Fibroblast of skin of scalp (primary cell): ENCODE results near the gene CRYBG2.
"Not testable (repeated sequence)": the region's sequence is repeated elsewhere in the genome, so short reads cannot be mapped to it uniquely, and the experiment has no call there.

Source experiments
- DNase-seq: peaks from one replicate; pipeline ENCODE4 v3.0.0-alpha.2; 2013

CRYBG2 gene

DNA sequence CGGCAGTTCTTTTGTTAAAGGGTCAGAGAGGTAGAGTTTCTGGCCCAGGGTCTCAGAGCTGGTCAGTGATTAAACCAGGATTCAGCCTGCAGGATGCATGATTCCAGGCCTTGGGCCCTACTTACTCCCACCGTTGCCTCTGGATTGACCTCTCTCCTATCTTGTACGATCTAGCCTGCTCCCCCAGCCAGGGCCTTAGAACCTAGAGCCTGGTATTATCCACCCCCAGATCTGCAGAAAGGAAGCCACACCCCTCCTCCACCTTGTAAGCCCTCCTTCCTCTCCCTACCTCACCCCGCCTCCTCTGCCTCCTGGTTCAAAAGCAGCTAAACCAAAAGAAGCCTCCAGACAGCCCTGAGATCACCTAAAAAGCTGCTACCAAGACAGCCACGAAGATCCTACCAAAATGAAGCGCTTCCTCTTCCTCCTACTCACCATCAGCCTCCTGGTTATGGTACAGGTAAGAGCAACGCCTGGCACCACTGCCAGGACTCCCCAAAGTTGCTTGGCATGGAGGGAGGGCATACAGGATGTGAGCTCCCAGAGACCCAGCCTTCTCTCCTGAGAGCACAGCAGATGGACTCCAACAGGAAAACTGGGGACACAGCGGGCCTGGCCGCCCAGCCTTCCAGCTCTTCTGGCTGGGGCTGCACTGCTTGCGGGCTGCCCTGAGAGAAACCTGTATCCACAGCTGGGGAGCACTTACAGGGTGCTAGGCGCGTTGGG lies 36.2 kb downstream of the CRYBG2 start, which contains the start of gene CD52:
CD52 (plus strand) TSS at position 347 of the 726 bp plus-strand sequence; CDS start at position 407, 60 bp downstream.
- DNase-seq = no peak

DNA sequence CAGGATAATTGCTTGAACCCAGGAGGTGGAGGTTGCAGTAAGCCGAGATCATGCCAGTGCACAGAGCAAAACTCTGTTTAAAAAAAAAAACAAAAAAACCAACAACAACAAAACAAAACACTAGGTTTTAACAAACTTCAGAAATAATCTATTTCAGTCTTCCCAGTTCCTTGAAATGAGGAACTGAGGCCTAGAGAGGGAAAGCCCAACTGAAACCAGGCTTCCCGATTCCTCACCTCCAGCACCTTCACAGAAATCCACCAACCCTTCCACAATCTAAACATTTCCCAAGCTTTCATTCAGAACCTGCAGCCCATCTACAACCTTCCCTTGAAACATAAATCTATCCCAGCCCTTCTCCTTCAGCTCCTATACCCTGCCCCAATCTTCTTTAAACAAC lies 36.8 kb downstream of the CRYBG2 start:
- DNase-seq = no peak

DNA sequence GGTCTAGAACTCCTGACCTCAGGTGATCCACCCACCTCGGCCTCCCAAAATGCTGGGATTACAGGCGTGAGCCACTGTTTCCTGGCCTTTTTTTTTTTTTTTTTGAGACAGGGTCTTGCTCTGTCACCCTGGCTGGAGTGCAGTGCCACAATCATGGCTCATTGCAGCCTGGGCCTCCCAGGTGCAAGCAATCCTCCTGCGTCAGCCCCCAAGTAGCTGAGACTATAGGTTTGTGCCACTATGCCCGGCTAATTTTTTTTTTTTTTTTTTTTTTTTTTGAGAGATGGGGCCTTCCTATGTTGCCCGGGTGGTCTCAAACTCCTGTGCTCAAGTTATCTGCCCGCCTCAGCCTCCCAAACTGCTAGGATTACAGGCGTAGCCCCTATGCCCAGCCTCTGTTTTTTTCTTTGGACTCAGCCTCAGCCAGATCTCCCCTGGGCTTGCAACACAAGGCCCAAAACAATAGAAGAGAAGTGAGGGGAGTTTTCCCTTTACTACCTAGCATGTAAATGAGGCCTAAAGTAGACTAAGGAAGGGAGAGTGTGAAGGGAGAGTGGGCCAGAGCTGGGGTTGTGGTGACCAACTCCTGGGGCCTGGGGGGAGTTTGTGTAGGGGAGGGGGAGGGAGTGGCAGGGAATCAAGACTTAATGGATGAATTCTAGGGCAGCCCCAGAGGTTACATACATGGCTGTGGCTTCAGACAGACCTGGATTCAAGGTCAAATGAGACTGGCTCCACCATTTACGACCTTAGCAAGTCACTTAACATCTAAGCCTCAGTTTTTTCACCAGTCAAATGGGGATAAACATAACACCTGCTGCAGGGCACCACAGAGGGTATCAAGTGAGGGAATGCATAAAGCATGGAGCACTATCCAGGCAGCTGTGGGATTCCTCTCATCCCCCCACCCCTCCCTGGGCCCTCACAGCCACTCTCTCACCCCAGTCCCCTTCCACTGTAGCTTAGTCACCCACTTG lies 37.8 kb downstream of the CRYBG2 start:
- DNase-seq = no peak

DNA sequence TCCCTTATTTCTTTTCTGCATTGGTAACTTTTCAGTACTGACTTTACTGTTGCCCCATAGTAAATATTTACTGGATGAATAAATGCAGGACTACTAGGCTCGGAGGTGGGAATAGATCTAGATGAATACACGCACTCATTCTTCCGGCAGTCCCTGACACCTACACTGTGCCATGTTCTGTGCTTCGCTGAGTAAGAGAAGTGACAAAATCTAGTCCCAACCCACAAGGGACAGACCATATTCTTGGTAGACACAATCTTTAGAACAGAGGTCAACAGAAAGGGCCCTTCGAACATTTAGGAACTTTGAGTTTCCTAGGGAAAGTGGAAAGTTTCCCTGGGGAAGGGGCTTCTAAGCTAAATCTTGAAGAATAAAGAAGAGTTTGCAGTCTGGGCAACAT lies 39.4 kb downstream of the CRYBG2 start:
- no peak for DNase-seq

DNA sequence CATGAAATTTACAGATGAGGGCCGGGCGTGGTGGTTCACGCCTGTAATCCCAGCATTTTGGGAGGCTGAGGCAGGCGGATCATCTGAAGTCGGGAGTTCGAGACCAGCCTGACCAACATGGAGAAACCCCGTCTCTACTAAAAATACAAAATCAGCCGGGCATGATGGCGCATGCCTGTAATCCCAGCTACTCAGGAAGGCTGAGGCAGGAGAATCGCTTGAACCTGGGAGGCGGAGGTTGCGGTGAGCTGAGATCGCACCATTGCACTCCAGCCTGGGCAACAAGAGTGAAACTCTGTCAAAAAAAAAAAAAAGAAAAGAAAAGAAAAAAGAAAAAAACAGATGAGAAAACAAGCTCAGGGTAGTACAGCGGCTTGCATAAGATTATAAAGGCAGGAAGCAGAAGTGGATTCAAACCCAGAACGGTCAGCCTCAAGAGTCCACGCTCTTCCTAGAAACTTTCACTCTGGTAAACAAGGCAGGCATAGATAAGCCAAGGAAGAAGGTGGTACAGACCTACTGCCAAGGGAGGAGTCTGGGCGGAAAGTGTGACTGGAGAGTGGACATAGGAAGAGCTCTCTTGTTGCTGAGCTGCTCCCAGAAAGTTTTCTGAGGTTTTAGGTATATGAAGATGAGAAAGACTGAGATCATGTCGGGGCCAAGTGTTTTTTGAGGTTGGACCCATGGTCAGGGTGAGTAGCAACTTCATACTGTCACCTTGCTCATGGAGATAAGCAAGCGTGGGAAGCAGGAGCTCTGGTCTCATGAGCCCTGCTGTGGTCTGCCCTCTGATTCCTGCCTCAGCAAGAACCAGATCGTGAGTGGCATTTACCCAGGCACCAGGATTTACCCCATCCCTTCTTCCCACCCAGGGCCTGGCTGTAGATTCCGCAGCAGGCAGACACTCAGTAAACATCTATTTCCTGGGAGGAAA lies 45.7 kb downstream of the CRYBG2 start:
- not testable (repeated sequence) for DNase-seq

DNA sequence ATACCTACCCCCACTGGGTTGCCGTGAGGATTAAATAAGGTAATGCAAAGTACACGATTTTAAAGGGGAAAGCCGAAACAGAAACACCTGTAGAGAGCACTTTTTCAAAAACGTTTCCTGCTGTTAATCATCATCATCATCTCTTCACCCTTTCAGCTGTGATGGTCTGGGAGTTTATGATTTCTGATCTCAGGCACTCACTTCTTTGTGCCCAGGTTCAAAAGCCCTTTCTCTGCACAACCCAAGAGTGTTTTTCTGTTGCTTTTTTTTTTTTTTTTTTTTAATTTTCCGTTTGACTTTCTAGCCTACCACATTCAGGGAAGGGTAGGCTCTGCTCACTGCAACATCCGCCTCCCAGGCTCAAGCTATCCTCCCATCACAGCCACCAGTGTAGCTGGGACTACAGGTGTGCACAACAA lies 46.6 kb downstream of the CRYBG2 start:
- DNase-seq = no peak

DNA sequence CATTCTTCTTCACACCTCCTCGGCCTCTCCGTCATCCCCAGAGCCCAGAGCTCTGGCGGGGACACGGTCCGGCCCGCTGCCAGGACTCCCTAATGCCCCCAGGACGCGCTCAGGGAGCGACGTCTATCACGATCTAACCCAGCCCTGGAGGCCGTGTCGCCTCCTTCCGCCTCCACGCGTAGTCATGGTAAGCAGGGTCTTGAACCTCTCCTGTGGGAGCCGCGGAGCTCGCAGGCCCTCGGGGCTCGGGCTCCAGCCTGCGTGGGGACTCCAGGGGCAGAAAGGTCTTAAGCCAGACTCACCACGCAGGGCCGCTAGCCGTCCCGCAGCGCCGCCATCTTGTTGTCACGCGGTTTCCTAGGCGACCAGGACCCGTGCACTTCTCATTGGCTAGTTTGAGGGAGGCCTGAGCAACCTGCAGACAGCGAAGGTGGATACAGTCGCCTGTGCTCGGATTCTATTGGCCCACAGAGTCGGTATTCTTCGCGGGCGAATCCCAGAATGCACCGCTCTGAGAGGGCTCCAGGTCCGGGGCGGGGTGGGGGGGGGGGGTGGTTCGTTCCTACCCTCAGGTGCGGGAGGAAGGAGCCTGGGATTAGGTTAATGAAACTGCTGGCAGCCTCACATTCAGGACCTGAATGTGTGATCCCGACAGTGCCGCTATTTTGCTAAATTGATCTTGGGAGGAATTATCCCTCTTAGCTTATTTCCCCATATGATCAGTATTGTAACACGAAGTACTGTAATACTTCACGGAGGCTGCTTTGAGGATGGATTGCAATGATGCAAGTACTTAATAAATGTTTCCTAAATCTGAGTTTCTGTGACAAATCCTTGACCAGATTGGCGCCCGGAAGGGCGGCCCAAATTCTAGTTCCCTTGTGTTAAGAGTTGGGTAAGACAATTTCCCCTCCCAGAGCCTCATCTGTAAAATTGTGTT lies 47.4 kb downstream of the CRYBG2 start, which contains the start of gene UBXN11:
UBXN11 (minus strand) TSS at position 347 of the 940 bp plus-strand sequence. CDS start 3,753 bp downstream, outside the sequence.
- DNase-seq = peak; percentile 89

DNA sequence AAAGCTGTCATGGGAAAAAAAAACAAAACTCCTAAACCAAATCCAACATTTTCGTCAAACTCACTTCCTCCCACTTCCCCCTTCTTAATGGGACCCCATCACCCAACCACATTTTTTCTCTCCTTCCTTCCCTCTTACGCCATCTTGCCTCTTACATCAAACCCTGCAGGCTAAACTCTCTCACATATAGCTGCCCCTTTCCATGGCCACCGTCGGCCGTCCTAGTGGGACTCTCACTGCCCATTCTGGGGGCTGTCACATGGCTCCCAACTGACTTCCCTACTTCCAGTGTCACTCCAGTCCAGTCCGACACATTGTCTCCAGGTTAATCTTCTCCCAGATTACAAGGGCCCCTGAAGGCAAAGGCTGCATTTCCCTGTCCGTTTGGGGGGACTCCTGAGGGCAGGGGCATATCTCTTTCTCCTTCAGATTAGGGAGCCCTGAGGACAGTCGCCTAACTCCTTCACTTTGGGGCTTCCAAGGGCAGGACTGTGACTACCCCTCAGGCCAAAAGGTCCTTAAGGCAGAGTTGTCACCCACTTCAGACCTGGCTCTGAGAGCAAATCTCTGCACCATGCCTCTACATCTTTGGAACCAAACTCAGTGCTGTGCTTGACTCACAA lies 48.2 kb downstream of the CRYBG2 start:
- no peak for DNase-seq

DNA sequence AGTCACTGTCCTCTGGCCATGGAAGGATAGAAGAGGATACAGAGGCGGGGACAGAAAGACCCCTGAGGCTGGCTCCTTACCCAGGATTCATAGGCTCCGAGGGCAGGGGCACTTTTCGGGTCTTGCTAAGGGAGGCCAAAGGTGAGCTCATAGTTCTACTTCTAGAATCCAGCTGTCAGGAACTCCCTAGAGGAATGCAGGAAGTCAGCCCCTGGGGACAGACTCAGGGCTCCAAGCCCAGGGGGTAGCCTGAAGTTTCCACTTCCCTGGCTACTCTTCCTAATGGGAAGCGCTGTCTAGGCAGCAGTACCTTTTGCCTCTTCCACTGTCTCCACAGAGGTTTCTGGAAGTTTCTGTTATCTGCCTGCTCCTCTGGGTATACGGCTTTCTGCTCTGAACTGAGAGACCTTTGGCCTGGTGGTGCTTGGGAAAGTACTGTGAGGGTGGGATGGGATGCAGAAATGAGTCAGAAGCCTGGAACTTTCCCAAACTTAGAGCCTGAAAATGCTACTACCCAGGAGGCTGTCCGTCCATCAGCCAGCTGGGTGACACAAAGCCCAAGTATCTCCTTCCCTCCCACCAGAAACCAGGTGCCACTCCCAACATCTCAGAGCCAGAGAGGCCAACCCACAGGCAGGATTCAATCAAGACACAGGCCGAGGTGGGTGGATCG lies 51.1 kb downstream of the CRYBG2 start:
- DNase-seq = peak; percentile 77

DNA sequence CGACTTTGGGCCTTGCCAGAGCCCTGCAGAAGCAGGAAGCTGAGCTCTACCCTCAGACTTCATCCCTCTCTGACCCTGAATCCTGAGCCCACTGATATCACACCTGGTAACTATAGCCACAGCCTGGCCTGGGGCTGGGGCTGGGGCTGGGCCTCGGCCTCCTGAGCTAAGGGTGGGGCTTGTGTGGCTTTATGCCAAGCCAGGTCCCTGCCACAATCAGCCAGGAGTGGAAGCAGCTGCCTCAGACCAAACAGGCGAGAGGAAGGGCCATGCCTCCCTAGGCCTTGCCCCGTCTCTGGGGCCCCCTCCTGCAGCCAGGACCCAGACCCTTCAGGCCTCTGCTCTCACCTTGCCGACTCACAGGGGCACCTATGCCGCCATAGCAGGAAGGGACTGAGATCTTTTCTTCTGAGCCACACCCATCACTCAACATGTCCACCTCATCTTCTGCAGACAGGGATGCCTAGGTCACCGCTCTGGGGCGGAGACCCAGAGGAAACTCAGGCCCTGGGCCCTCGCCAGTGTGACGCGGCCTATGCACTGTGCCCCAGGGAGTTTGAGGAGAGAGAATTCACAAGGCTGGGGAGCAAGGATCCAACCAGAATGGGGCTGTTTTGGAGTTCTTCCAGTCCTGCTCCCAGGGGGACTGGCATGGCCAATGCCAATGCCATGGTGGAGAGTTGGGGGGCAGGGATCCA lies 53.2 kb downstream of the CRYBG2 start:
- no peak for DNase-seq

DNA sequence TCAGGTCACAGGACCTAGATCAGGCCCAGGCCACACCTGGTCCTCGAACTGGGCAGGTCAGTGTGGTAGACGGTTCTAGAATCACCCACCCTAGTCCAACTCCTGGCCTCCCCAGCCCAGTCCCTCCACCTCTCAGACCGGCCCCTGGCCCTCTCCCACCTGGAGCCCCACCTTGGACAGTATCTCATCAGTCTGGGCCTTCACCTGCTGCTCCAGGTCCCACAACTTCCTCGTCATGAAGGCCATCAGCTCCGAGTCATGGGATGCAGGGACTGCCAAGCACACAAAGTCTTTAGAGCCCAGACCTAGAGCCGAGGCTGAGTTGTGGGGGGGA lies 56.2 kb downstream of the CRYBG2 start:
- no peak for DNase-seq

DNA sequence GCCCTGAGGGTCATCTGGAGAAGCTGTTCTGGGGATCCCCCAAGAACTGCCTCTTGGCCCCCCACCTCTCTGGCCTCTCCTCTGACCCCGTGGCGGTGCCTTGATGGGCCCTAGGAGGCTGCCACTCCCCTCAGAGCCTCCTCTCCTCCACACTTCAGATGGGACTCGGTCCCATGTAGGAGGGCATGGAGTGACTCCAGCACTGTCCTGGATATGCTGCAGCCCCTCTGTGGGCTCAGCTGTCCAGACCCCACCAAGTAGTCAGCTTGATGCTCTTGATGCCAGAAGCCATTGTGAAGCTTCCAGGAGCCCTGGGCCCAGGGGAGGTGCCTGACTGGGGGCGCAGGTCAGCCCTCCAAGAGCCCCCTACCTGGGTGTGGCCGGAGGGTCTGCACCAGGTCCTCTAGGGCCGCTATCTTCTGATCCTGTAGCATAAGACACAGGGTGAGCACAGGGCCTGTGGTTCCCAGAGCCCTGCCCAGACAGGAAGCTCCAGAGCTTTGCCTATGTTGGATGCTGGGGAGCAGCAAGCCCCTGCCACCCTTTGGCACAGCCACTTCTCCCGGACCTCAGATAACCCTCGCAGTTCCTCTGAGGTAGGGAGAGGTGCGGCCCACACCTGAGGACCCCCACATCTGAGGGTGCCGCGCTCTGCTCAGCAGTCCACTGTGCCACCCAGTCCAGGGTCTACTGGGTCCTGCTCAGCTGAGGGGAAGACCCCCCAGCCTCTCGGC lies 56.7 kb downstream of the CRYBG2 start:
- DNase-seq = no peak

DNA sequence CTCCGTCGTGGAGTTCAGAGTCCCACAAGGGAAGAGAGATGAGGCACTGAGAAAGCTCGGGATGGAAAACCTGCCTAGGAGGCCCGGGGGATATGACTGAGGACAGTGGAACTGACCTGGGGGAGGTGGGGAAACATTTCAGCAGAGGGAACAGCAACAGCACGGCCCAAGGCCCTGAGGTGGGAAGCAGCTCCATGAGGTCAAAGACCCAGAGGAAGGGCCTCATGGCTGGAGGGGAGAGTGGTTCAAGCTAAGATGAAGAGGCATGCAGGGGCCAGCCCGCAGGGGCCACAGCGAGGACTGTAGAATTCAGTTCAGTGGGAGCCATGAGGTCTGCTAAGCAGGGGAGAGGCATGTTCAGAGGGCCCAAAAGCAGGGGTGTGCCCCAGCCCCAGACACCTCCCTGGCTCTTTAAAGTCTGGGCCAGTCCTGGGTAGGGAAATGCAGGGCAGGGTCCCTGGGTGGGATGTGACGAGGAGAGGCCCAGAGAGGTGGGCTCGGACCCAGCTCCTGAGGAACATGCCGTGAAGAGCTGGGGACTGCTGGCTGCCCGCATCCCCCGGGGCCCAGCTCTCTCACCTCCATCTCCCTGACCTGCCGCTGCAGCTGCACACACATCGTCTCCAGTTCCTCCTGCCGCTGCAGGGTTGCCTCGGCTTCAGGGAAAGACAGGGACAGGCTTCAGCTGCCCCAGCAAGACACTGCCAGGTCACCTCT lies 57.4 kb downstream of the CRYBG2 start:
- DNase-seq = no peak

DNA sequence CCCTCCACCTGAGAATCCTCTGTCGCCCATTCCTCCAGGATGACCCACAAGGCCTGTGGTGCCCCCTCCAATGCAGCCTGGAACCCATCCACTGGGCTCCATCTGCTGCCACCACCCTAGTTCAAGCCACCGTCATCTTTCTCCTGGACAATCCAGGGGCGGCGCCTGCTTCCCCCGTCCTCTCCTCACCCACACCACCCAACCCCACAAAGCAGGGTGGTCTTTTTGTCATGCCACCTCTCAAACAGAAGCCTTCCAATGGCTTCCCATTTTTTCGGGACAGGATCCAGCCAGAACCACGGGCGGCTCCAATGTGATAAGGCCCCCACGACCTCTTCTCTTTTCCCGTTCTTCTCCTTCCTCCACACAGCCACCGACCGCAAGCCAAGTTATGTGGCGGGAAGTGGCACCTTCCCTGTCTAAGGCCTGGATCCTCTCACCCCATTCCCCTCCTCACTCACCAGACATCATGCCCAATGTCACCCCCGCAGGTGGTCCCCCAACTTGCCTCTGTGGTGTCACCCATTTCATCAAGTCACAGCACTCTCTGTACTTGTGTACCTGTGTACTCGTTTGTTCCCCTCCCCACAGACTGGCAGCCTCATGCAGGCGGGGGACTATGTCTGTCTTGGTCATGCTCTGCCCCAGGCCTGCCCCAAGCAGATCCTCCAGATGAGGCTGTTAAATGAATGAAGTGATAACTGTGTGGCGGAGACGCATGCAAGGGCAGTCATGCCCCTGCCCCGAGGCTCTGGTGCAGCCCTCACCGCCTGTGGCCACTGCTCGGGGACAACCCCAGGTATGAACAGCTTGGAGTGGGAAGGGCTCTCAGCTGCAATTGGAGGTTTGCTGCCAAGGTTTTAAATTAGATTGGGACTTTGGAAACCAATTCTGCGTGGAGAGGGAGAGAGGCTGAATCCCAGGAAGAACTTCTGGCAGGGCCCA lies 58.5 kb downstream of the CRYBG2 start:
- DNase-seq = no peak

DNA sequence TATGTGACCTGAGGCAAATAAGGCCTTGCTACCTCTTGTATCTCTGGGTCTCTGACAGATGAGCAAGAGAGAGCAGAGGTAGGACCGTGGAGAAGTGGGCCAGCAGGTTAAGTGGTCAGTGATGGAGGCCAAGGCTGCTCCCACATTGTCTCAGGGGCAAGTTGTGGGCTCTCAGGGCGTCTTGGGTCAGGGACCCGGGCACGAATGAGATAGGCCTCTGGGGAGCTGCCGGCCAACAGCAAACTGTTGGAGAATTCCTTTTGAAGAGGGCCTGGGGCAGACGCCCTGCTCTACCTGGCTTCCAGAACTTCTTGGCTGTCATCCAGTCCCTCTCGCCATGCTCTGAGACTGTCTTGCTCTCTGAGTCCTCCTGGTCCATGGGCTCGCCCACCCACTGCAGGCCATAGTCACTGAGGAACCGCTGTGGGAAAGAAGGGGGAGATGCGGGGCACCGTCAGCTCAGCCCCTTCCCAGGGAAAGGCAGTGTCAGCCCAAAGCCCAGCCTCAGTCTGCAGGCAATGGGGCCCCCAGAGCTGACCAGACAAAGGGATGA lies 59.9 kb downstream of the CRYBG2 start:
- DNase-seq = no peak

DNA sequence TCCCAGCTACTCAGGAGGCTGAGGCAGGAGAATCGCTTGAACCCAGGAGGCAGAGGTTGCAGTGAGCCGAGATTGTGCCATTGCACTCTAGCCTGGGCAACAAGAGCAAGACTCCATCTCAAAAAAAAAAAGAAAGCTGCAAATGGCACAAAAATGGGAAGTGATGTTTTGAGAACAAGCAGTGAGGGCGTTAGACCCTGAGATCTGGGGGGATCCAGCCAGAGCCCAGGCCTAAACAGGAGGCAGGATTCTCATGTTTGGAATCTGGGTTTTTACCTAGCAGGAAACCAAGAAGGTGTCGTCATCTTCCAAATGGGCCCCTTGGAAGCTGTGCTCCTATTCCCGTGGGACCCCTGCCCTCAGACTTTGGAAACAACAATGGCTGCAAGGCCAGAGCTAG lies 61.2 kb downstream of the CRYBG2 start:
- DNase-seq = not testable (repeated sequence)

DNA sequence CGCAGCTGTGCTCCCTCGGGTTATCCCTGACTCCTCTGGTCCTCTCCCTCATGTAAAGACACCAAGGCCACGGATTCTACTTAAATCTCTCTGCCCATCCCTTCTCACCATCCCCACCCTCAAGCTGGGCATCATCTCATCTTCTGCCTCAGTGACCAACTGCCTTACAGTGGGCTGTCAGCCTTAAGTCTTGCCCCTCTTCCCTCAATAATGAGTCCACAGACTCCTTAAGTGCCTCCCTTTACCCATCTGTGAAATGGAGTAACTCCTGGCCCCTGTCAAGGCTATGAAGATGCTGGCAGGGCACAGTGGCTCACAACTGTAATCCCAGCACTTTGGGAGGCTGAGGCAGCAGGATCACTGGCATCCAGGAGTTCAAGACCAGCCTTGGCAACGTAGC lies 62.0 kb downstream of the CRYBG2 start:
- no peak for DNase-seq
